Brain microvascular endothelial cell (primary cell): Measurements from ENCODE around the gene EEF2K.

Source experiments
- DNase-seq: peaks from one replicate; pipeline ENCODE4 v3.0.0-alpha.2; 2020
- H3K27ac ChIP-seq: fragments of 250-450 bp; sonication (Bioruptor Pico); 2 replicates; pipeline ENCODE4 v1.5.1; 2020; ENCODE audit warnings: mild to moderate bottlenecking, moderate library complexity
- H3K27me3 ChIP-seq: fragments of 250-450 bp; sonication (Bioruptor Pico); replicated peaks from 2 replicates; pipeline ENCODE4 v1.5.1; 2020; ENCODE audit warnings: mild to moderate bottlenecking
- H3K36me3 ChIP-seq: fragments of 250-450 bp; sonication (Bioruptor Pico); replicated peaks from 2 replicates; pipeline ENCODE4 v1.5.1; 2020; ENCODE audit warnings: mild to moderate bottlenecking
- H3K4me3 ChIP-seq: 2 replicates; pipeline ENCODE4 v1.5.1; 2011; ENCODE audit warnings: low read depth, mild to moderate bottlenecking, control low read depth, low read length, moderate library complexity
- CTCF ChIP-seq: IDR thresholded peaks from 2 replicates; pipeline ENCODE4 v1.5.1; 2011; ENCODE audit warnings: low read depth, mild to moderate bottlenecking, moderate library complexity, low read length, control low read depth, inconsistent platforms; ENCODE audit errors: missing control alignments
- in situ Hi-C: cut with HindIII; loops from 2 replicates; pipeline ENCODE4 v1.10.0; 2017; ENCODE audit warnings: low sequenced_read_pairs, low pct_ligation_motif_present

Gene EEF2K

GRCh38 chr16:22235839-22236745 is 30.0 kb downstream of the EEF2K start:
- no peak for TF ChIP-seq CTCF
- DNase-seq: no peak
- Histone ChIP-seq H3K27me3 (no peaks in the 10 kb centered on the region), H3K27ac (no peak overlapping the region), H3K36me3 (peaks cover 9% of the 10 kb centered on the region), H3K4me3 (no peak overlapping the region)
- in situ Hi-C loops: no loop called here

DNA sequence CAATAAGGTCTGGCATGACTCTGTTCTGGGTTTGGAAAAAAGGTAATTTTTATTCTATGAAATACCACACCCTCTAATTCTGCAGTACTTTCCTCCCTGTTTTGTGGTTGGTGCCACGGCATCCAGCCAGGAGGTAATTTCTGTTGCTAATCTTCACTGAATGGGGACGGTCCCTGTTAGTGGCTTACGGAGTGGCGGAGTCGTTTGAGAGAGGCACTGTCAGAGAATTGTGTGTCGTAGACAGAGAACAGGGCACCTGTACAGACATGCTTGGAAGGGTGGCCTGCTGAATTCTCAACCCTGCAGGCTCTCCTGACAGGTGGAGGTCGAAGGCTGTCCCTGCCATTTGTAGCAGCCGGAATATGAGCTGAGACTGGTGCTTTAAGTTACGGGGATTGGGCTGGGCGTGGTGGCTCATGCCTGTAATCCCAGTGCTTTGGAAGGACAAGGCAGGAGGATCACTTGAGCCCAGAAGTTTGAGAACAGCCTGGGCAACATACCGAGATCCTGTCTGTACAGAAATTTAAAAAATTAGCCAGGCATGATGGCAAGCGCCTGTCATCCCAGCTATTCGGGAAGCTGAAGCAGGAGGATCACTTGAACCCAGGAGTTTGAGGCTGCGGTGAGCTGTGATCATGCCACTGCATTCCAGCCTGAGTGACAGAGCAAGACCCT is 33.2 kb downstream of the EEF2K start:
- DNase-seq: no peak
- no peak for TF ChIP-seq CTCF
- in situ Hi-C loops: no loop called here
- no peaks in the 10 kb centered on the region for H3K27me3 ChIP-seq
- H3K36me3 ChIP-seq: peaks cover 8% of the 10 kb centered on the region
- no peak overlapping the region for H3K4me3 ChIP-seq
- H3K27ac ChIP-seq: no peak overlapping the region

DNA sequence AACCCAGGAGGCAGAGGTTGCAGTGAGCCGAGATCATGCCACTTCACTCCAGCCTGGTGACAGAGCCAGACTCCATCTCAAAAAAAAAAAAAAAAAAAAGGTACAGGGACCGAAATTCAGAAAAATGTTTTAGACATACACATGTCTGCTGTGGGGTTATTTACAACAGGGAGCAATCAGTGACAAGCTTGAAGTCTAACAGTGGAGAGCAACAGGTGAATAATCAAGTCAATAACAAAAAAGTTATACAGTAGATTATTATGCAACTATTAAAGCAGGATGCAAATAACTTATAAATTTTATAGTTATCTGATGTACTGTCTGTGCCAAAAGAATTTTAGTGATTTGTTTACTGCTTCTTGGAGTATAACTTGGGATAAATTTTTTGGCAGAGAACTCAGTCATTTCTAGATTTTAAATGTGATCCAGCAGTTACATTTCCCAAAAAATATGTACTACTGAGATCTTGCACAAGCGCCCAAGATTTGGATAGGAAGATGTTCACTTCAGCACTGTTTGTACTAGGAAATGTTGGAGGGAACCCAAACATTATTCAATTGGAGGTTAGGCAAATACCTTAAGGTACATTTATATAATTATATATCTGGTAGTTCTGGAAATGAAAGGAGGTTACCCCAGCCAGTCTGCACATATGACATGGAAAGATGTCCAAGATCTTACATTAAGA is 34.1 kb downstream of the EEF2K start:
- peaks cover 13% of the 10 kb centered on the region for H3K36me3 ChIP-seq
- H3K4me3 ChIP-seq: no peak overlapping the region
- DNase-seq: no peak
- no peak overlapping the region for H3K27ac ChIP-seq
- in situ Hi-C loops: no loop called here
- TF ChIP-seq CTCF: no peak
- no peaks in the 10 kb centered on the region for H3K27me3 ChIP-seq

DNA sequence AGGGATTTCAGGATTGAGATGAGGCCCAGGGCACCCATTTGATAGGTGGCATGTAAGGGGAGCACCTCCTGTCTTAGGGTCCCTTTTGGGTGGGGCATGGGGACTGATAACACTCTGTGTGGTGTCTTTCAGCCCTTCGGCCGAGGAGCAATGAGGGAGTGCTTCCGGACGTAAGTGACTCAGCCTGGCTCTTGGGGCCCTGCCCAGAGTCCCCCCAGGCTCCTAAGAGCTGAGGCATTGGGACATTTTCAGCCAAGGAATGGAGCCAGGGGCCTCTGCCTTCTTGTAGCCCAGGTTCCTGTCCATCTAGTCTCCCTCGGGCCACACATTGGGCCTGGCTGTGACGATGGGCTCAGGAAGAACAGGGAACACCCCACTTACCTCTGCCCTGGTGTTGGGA is 44.4 kb downstream of the EEF2K start:
- no peak overlapping the region for H3K27ac ChIP-seq
- TF ChIP-seq CTCF: no peak
- no peaks in the 10 kb centered on the region for H3K27me3 ChIP-seq
- H3K4me3 ChIP-seq: no peak overlapping the region
- H3K36me3 ChIP-seq: peaks cover 34% of the 10 kb centered on the region
- in situ Hi-C loops: no loop called here
- DNase-seq: no peak

DNA sequence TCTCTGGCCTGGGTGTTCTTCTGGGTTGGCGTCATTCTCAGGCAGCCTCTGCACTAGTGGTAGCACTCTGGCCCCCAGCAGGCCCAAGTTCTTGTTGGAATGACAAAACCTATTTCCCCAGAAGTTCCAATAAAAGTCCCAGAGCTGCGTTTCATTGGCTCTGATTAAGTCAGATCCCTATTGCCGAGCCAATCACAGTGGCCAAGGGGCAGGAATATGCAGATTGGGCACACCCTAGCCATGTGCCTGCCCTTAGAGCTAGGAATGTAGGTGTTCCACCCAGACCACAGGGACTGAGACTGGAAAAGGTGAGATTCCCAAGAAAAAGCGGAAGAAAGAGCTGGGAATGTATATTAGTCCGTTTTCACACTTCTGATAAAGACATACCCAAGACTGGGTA is 46.2 kb downstream of the EEF2K start:
- in situ Hi-C loops: no loop called here
- peaks cover 43% of the 10 kb centered on the region for H3K36me3 ChIP-seq
- TF ChIP-seq CTCF: no peak

More for the DNA sequence above, 46.2 kb downstream of the EEF2K start:
- Histone ChIP-seq H3K4me3 (no peak overlapping the region), H3K27ac (no peak overlapping the region), H3K27me3 (no peaks in the 10 kb centered on the region)
- no peak for DNase-seq
